ENCODE measurements around the gene KIAA0825. TPM values are rescaled to one million over a fixed set of nuclear protein-coding genes. Genes with fewer than 3 reads are reported as not detected.

KIAA0825 gene
- total and polyA plus RNA-seq, 2 of the 8 experiments (the other 6 are each of a cell fraction or from before 2014, with no cell fraction given): 0.60 to 1.0 TPM

DNA sequence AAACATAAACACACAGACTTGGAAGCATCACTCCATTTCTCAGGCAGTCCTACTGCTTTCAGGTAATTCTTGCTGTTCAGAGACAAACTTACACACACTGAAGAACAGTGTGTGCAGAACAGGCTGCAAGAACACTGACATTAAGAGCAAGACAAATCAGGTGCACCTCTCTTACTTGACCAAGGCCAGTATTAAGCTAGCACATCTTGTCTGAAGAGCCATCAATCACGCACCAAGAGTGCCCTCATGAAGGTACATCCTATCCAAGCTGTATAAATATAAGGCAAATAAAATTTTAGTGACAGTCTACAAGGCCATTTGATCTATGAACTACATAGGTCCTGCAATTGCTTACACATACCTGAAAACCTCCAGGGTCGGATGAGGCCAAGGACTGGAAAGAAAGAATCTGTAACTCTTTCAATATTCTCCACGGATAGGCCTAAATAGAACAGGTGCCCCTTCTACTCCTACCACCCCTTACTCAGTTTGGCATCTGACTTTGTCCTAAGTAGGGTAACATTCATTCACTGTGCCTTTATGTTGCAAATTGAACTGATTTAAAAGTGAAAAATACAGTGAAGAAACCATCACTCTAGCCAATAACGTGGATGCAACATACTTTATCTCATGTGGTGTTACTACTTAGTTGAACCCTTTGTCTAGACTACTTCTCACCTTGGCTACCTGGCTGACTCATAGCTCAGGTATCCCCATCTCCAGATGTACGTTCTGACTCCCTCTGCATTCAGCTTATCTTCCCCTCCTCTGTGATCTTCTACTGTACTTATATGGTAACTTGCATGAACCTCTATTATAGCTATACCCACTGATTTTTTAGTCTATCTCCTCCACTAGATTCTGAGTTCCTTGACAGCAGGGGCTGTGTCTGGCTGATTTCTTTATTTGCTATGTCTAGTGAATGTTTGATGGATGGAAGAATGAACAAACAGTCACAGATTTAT, 256.3 kb downstream of the KIAA0825 start:
- Histone ChIP-seq H2BK20ac (ENCODE audit: low read length) (peak overlapping the region; percentile 55), H3K9ac (replicated peaks in 1 of 4; ENCODE audit: extremely low read depth in 1 of 4, low read depth in 3 of 4, low read length in 3 of 4) (peak overlapping the region; percentile 35 to 93 (median 71); a peak in 6 of 7 replicates), H3K4me2 (ENCODE audit: insufficient read depth in 1 of 2, low read depth in 2 of 2, low read length in 2 of 2) (peak overlapping the region; percentile 71 to 80), H3K14ac (ENCODE audit: insufficient read length) (peak overlapping the region; percentile 7), H3K23ac (ENCODE audit: insufficient read length) (no peak overlapping the region), H3K56ac (replicated peaks; ENCODE audit: insufficient read length, low read depth, low read length) (peak overlapping the region; percentile 33), H3K4me3 (ENCODE audit: extremely low read depth in 1 of 4, insufficient read depth in 2 of 4, low read depth in 3 of 4, low read length in 4 of 4) (peak overlapping the region; percentile 53 to 71 (median 66)), H3K27ac (ENCODE audit: low read depth, low read length) (peak overlapping the region; percentile 82), H3K79me1 (ENCODE audit: low read depth, low read length) (no peaks in the 10 kb centered on the region), H3K9me3 (ENCODE audit: insufficient read depth in 2 of 2, low read depth in 1 of 2, low read length in 1 of 2) (no peaks in the 10 kb centered on the region; a peak in 1 of 4 replicates), H3K23me2 (ENCODE audit: low read depth, low read length) (peaks cover 2% of the 10 kb centered on the region; the same call in 1 of the 2 replicates), H3K18ac (ENCODE audit: extremely low read depth, low read length) (peak overlapping the region; percentile 93), H2BK15ac (ENCODE audit: low read length) (no peak overlapping the region), H3K27me3 (replicated peaks in 1 of 4; ENCODE audit: control insufficient read depth in 3 of 4, extremely low read depth in 1 of 4, insufficient read depth in 3 of 4, low read length in 3 of 4) (no peaks in the 10 kb centered on the region), H3K36me3 (ENCODE audit: control insufficient read depth in 2 of 4, insufficient read depth in 4 of 4, low read length in 3 of 4) (peaks cover 0 to 6% (median 0%) of the 10 kb centered on the region in 4 experiments; a peak in 1 of 8 replicates), H4K91ac (replicated peaks; ENCODE audit: insufficient read length, low read length) (peak overlapping the region; percentile 97), H4K5ac (ENCODE audit: insufficient read length, low read depth, low read length) (peak overlapping the region; percentile 61), H4K8ac (ENCODE audit: extremely low read depth, insufficient read depth, low read length) (no peak overlapping the region), H4K20me1 (replicated peaks in 1 of 2; ENCODE audit: control insufficient read depth in 1 of 2, insufficient read depth in 2 of 2, low read length in 2 of 2) (no peaks in the 10 kb centered on the region), H3K4ac (replicated peaks; ENCODE audit: insufficient read length, low read depth, low read length) (peak overlapping the region; percentile 69), H2BK120ac (replicated peaks; ENCODE audit: low read depth, low read length) (peak overlapping the region; percentile 85), H2AK5ac (ENCODE audit: low read depth, low read length) (peak overlapping the region; percentile 71), H3K79me2 (ENCODE audit: control insufficient read depth in 1 of 2, insufficient read depth in 2 of 2, low read length in 2 of 2) (peaks cover 15 to 52% of the 10 kb centered on the region in 2 experiments), H2BK5ac (ENCODE audit: low read depth, low read length) (peak overlapping the region; percentile 98), H3K4me1 (replicated peaks in 1 of 4; ENCODE audit: control insufficient read depth in 3 of 4, insufficient read depth in 4 of 4, low read length in 3 of 4) (peaks cover 2 to 22% (median 7%) of the 10 kb centered on the region in 4 experiments; a peak in 5 of 7 replicates), H2BK12ac (ENCODE audit: low read depth, low read length) (peak overlapping the region; percentile 95), H2AFZ (ENCODE audit: low read length) (no peak overlapping the region)
- CTCF ChIA-PET (ENCODE audit: partially characterized antibody): interaction anchor here (1.1 to 1.3 kb wide), 2 partner anchors 9 to 35 kb away, joined by 3 to 4 read pairs; no protein-coding TSS in a partner anchor
- POLR2A ChIA-PET (ENCODE audit: partially characterized antibody): interaction anchor here (0.6 to 3.4 kb wide), 27 partner anchors 9 to 473 kb away, joined by 3 to 44 read pairs (median 4); partner anchors contain the start of genes KIAA0825 and SLF1
- peak in 1 of 2 experiments; percentile 69 for DNase-seq (ENCODE audit: low read depth in 1 of 2, low spot score in 2 of 2)
- WGBS, 2 experiments (ENCODE audit: extremely low coverage in 1 of 2, insufficient coverage in 1 of 2, insufficient read length in 1 of 2, insufficient replicate concordance in 2 of 2, low coverage in 1 of 2, low lambda C conversion rate in 2 of 2, missing lambda C conversion rate in 1 of 2): 3% methylated on average over 5 of the region's 5 CpGs; no CpG with 5 or more reads in 1 of the 2 experiments
- FAIRE-seq: peak; percentile 99
